ENCODE data around the gene ZNRD2.

Gene ZNRD2

DNA sequence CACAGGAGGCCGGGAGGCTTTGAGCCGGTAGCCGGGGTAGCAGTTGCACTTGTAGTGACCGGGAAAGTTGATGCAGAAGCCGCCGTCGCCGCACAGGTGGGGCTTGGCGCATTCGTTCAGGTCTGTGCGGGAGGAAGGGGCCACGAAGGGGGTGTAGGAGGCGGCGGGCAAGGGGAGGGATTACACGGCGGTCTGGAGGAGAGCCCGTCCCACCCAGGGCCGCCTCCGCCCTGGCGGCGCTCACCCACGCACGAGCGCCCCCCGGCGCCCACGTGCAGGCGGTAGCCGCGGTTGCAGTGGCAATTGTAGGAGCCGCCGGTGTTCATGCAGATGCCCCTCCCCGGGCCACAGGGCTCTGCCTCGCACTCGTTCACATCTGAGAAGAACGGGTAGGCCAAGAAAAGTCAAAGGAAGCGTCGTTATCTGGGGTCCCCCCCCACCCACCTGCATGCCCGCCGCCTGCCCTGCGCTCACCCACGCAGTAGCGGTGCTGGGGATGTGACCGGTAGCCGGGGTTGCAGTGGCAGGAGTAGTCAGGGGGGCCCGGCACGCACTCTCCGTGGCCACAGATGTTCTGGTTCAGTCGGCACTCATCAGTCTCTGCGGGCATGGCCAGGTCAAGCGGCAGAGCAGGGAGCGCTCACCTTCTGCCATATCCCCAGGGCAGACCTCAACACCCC lies 22.7 kb upstream of the ZNRD2 start:
- Histone ChIP-seq H3K27me3 (ENCODE audit: insufficient read depth, low read length) (peaks cover 9% of the 10 kb centered on the region), H3K23ac (ENCODE audit: low read length) (no peak overlapping the region), H2BK120ac (ENCODE audit: insufficient read depth, low read length, poor library complexity) (no peak overlapping the region), H3K4me1 (ENCODE audit: control insufficient read depth in 1 of 2, insufficient read depth in 2 of 2, low read length in 2 of 2) (peaks cover 9% of the 10 kb centered on the region in 2 experiments), H3K79me1 (ENCODE audit: low read length) (peaks cover 2% of the 10 kb centered on the region), H3K4ac (ENCODE audit: low read depth, low read length) (no peak overlapping the region), H3K14ac (ENCODE audit: low read length) (no peak overlapping the region), H4K91ac (ENCODE audit: low read depth, low read length) (no peak overlapping the region), H3K18ac (ENCODE audit: low read length) (no peak overlapping the region), H4K8ac (ENCODE audit: low read depth, low read length) (no peak overlapping the region), H2AFZ (ENCODE audit: insufficient read depth, low read length, poor library complexity) (no peak overlapping the region), H3K9ac (ENCODE audit: low read length) (no peak overlapping the region), H3K27ac (ENCODE audit: low read depth, low read length) (no peak overlapping the region), H3K4me3 (ENCODE audit: low read depth, low read length) (no peak overlapping the region), H4K12ac (ENCODE audit: low read depth, low read length) (no peak overlapping the region), H3K9me3 (ENCODE audit: insufficient read depth, low read depth, low read length) (no peaks in the 10 kb centered on the region), H3K4me2 (ENCODE audit: low read length) (no peak overlapping the region), H2BK5ac (ENCODE audit: low read depth, low read length, poor library complexity) (no peak overlapping the region), H3K36me3 (ENCODE audit: control insufficient read depth in 1 of 2, insufficient read depth in 2 of 2, low read length in 2 of 2) (no peaks in the 10 kb centered on the region), H2AK5ac (ENCODE audit: low read length) (no peak overlapping the region), H2BK12ac (ENCODE audit: low read length) (no peak overlapping the region), H3K79me2 (ENCODE audit: control insufficient read depth, insufficient read depth, low read length, poor library complexity) (no peaks in the 10 kb centered on the region)
- WGBS (ENCODE audit: extremely low coverage, insufficient coverage, insufficient read length) = no CpG with 5 or more reads among the region's 52 CpGs
- no peak for DNase-seq

- Histone ChIP-seq H4K8ac (ENCODE audit: low read depth, low read length) (no peak overlapping the region), H2BK5ac (ENCODE audit: low read depth, low read length, poor library complexity) (no peak overlapping the region), H2AK5ac (ENCODE audit: low read length) (no peak overlapping the region), H2AFZ (ENCODE audit: insufficient read depth, low read length, poor library complexity) (no peak overlapping the region), H3K9ac (ENCODE audit: low read length) (no peak overlapping the region), H3K4me1 (ENCODE audit: control insufficient read depth in 1 of 2, insufficient read depth in 2 of 2, low read length in 2 of 2) (peaks cover 9% of the 10 kb centered on the region in 2 experiments), H3K27me3 (ENCODE audit: insufficient read depth, low read length) (peaks cover 9% of the 10 kb centered on the region), H2BK120ac (ENCODE audit: insufficient read depth, low read length, poor library complexity) (no peak overlapping the region), H2BK12ac (ENCODE audit: low read length) (no peak overlapping the region), H3K18ac (ENCODE audit: low read length) (no peak overlapping the region), H4K91ac (ENCODE audit: low read depth, low read length) (no peak overlapping the region), H3K23ac (ENCODE audit: low read length) (no peak overlapping the region), H3K4me3 (ENCODE audit: low read depth, low read length) (no peak overlapping the region), H3K79me2 (ENCODE audit: control insufficient read depth, insufficient read depth, low read length, poor library complexity) (no peaks in the 10 kb centered on the region), H3K9me3 (ENCODE audit: insufficient read depth, low read depth, low read length) (no peaks in the 10 kb centered on the region), H3K4ac (ENCODE audit: low read depth, low read length) (no peak overlapping the region), H3K36me3 (ENCODE audit: control insufficient read depth in 1 of 2, insufficient read depth in 2 of 2, low read length in 2 of 2) (no peaks in the 10 kb centered on the region), H3K14ac (ENCODE audit: low read length) (no peak overlapping the region), H4K12ac (ENCODE audit: low read depth, low read length) (no peak overlapping the region), H3K79me1 (ENCODE audit: low read length) (peaks cover 2% of the 10 kb centered on the region), H3K27ac (ENCODE audit: low read depth, low read length) (no peak overlapping the region), H3K4me2 (ENCODE audit: low read length) (no peak overlapping the region)
- no peak for DNase-seq
- WGBS (ENCODE audit: extremely low coverage, insufficient coverage, insufficient read length) = no CpG with 5 or more reads among the region's 3 CpGs
Measured at GRCh38 chr11:65548395-65548794, 21.9 kb upstream of the ZNRD2 start.

- no peak for DNase-seq
- no peaks in the 10 kb centered on the region for H3K36me3 ChIP-seq (ENCODE audit: control insufficient read depth in 1 of 2, insufficient read depth in 2 of 2, low read length in 2 of 2)
- H3K27ac ChIP-seq (ENCODE audit: low read depth, low read length) = no peak overlapping the region
- no peak overlapping the region for H3K4me3 ChIP-seq (ENCODE audit: low read depth, low read length)
- no peak overlapping the region for H3K23ac ChIP-seq (ENCODE audit: low read length)
- no peak overlapping the region for H4K8ac ChIP-seq (ENCODE audit: low read depth, low read length)
- H3K9me3 ChIP-seq (ENCODE audit: insufficient read depth, low read depth, low read length) = no peaks in the 10 kb centered on the region
- H3K18ac ChIP-seq (ENCODE audit: low read length) = no peak overlapping the region
- no peak overlapping the region for H2BK120ac ChIP-seq (ENCODE audit: insufficient read depth, low read length, poor library complexity)
- H3K79me2 ChIP-seq (ENCODE audit: control insufficient read depth, insufficient read depth, low read length, poor library complexity) = no peaks in the 10 kb centered on the region
- H3K27me3 ChIP-seq (ENCODE audit: insufficient read depth, low read length) = peaks cover 9% of the 10 kb centered on the region
- no peak overlapping the region for H2BK5ac ChIP-seq (ENCODE audit: low read depth, low read length, poor library complexity)
- no CpG with 5 or more reads among the region's 3 CpGs for WGBS (ENCODE audit: extremely low coverage, insufficient coverage, insufficient read length)
- H3K79me1 ChIP-seq (ENCODE audit: low read length) = peaks cover 5% of the 10 kb centered on the region
- H3K4me1 ChIP-seq (ENCODE audit: control insufficient read depth in 1 of 2, insufficient read depth in 2 of 2, low read length in 2 of 2) = peaks cover 13 to 15% of the 10 kb centered on the region in 2 experiments
- no peak overlapping the region for H3K4ac ChIP-seq (ENCODE audit: low read depth, low read length)
- no peak overlapping the region for H2AK5ac ChIP-seq (ENCODE audit: low read length)
- no peak overlapping the region for H4K91ac ChIP-seq (ENCODE audit: low read depth, low read length)
- H4K12ac ChIP-seq (ENCODE audit: low read depth, low read length) = no peak overlapping the region
- H3K4me2 ChIP-seq (ENCODE audit: low read length) = no peak overlapping the region
- H3K9ac ChIP-seq (ENCODE audit: low read length) = no peak overlapping the region
- H2AFZ ChIP-seq (ENCODE audit: insufficient read depth, low read length, poor library complexity) = no peak overlapping the region
- no peak overlapping the region for H2BK12ac ChIP-seq (ENCODE audit: low read length)
- no peak overlapping the region for H3K14ac ChIP-seq (ENCODE audit: low read length)
Measured at GRCh38 chr11:65549096-65549495, 21.2 kb upstream of the ZNRD2 start.

GRCh38 chr11:65551572-65552387 lies 18.5 kb upstream of the ZNRD2 start:
- H4K8ac ChIP-seq (ENCODE audit: low read depth, low read length) = no peak overlapping the region
- no peaks in the 10 kb centered on the region for H3K79me2 ChIP-seq (ENCODE audit: control insufficient read depth, insufficient read depth, low read length, poor library complexity)
- H3K79me1 ChIP-seq (ENCODE audit: low read length) = peaks cover 3% of the 10 kb centered on the region
- no peak overlapping the region for H2BK5ac ChIP-seq (ENCODE audit: low read depth, low read length, poor library complexity)
- H2BK120ac ChIP-seq (ENCODE audit: insufficient read depth, low read length, poor library complexity) = no peak overlapping the region
- H3K4me1 ChIP-seq (ENCODE audit: control insufficient read depth in 1 of 2, insufficient read depth in 2 of 2, low read length in 2 of 2) = peaks cover 20% of the 10 kb centered on the region in 2 experiments
- H3K4me2 ChIP-seq (ENCODE audit: low read length) = no peak overlapping the region
- DNase-seq = peak in 1 of 2 donors; percentile 50
- no peaks in the 10 kb centered on the region for H3K36me3 ChIP-seq (ENCODE audit: control insufficient read depth in 1 of 2, insufficient read depth in 2 of 2, low read length in 2 of 2)
- H3K14ac ChIP-seq (ENCODE audit: low read length) = no peak overlapping the region
- no peak overlapping the region for H2AFZ ChIP-seq (ENCODE audit: insufficient read depth, low read length, poor library complexity)
- no peak overlapping the region for H2BK12ac ChIP-seq (ENCODE audit: low read length)
- no peak overlapping the region for H3K4ac ChIP-seq (ENCODE audit: low read depth, low read length)
- peaks cover 9% of the 10 kb centered on the region for H3K27me3 ChIP-seq (ENCODE audit: insufficient read depth, low read length)
- H4K12ac ChIP-seq (ENCODE audit: low read depth, low read length) = no peak overlapping the region
- H3K4me3 ChIP-seq (ENCODE audit: low read depth, low read length) = no peak overlapping the region
- H3K9ac ChIP-seq (ENCODE audit: low read length) = no peak overlapping the region
- H3K23ac ChIP-seq (ENCODE audit: low read length) = no peak overlapping the region
- H2AK5ac ChIP-seq (ENCODE audit: low read length) = no peak overlapping the region
- no CpG with 5 or more reads among the region's 17 CpGs for WGBS (ENCODE audit: extremely low coverage, insufficient coverage, insufficient read length)
- H3K18ac ChIP-seq (ENCODE audit: low read length) = no peak overlapping the region
- no peaks in the 10 kb centered on the region for H3K9me3 ChIP-seq (ENCODE audit: insufficient read depth, low read depth, low read length)
- no peak overlapping the region for H4K91ac ChIP-seq (ENCODE audit: low read depth, low read length)
- H3K27ac ChIP-seq (ENCODE audit: low read depth, low read length) = no peak overlapping the region

Measured in trophoblast cell (in vitro differentiated cells and primary cell).